Upper lobe of left lung (tissue), 6 donors: ENCODE measurements around the gene CMKLR1. TPM values are rescaled to one million over a fixed set of nuclear protein-coding genes. Genes with fewer than 3 reads are reported as not detected.

ENCODE experiments used
- ATAC-seq, 2 donors: fragments of 200-7000 bp; cut with Tn5 transposase; one replicate each; pipeline ENCODE4 v1.9.1; 2022; ENCODE audit warnings: mild to moderate bottlenecking in 2 of 2, moderate library complexity in 2 of 2; ENCODE audit not compliant: low FRiP score in 2 of 2
- DNase-seq, 2 donors: peaks; one replicate each; pipeline ENCODE4 v3.0.0-alpha.2; 2019 to 2020
- H3K27ac ChIP-seq, 4 donors: fragments of 200-600 bp; sonication (generic); one replicate each; pipeline ENCODE4 v1.5.1; 2016 to 2019
- H3K27me3 ChIP-seq, 4 donors: fragments of 200-600 bp; sonication (generic); one replicate each; pipeline ENCODE4 v1.5.1; 2017 to 2019
- H3K36me3 ChIP-seq, 4 donors: fragments of 200-600 bp; sonication (generic); one replicate each; pipeline ENCODE4 v1.5.1; 2016 to 2019
- H3K4me1 ChIP-seq, 4 donors: fragments of 200-600 bp; sonication (generic); one replicate each; pipeline ENCODE4 v1.5.1; 2018 to 2019
- H3K4me3 ChIP-seq, 4 donors: fragments of 200-600 bp; sonication (generic); one replicate each; pipeline ENCODE4 v1.5.1; 2017 to 2019; ENCODE audit warnings: mild to moderate bottlenecking in 2 of 4, moderate library complexity in 1 of 4
- H3K9me3 ChIP-seq, 4 donors: fragments of 200-600 bp; sonication (generic); one replicate each; pipeline ENCODE4 v1.5.1; 2018 to 2019
- EP300 ChIP-seq, 4 donors: sonication (generic); formaldehyde crosslinking; IDR thresholded peaks; one replicate each; pipeline ENCODE4 v1.5.1; 2017; ENCODE audit warnings: antibody characterized with exemption in 4 of 4, control low read depth in 2 of 4
- POLR2A ChIP-seq, 4 donors: fragments of 450-650 bp; IDR thresholded peaks; one replicate each; pipeline ENCODE4 v1.5.1; 2016 to 2017; ENCODE audit warnings: antibody characterized with exemption in 4 of 4, mild to moderate bottlenecking in 2 of 4
- POLR2AphosphoS5 ChIP-seq, 2 donors: sonication (generic); formaldehyde crosslinking; IDR thresholded peaks; one replicate each; pipeline ENCODE4 v1.5.1; 2017; ENCODE audit warnings: antibody characterized with exemption in 2 of 2
- WGBS, 2 donors: methylation state at CpG; one replicate each; pipeline ENCODE4 v1.1.5; 2017 to 2018; 5-methylcytosine and 5-hydroxymethylcytosine counted together
- total RNA-seq, 6 donors: library from RNA; depleted of rRNA in 4 of 6; stranded (reverse); fragments of >200 nt in 4 of 6; gene quantifications; one replicate each; pipeline versions ENCODE4 v1.1.0 to v1.2.1, GENCODE V29; 2016 to 2021
- TF ChIP-seq, protein P1 (sequence below), 6 experiments: fragments of 450-650 bp in 4 of 6; fragments of 200-600 bp in 2 of 6; sonication (generic) in 2 of 6; IDR thresholded peaks; one replicate each; pipeline ENCODE4 v1.5.1; 2016 to 2019; ENCODE audit warnings: antibody characterized with exemption in 6 of 6
- donor health status: DM: no; HTN: no; CAD: no; lungs with moderate emphysema.
- donor health status: DM: no; HTN: yes; CAD: no; lungs with severe emphysema.

CMKLR1 gene
- total RNA-seq, 6 donors from 2014 or later = 7.8 to 40.9 (median 19.9) TPM

DNA sequence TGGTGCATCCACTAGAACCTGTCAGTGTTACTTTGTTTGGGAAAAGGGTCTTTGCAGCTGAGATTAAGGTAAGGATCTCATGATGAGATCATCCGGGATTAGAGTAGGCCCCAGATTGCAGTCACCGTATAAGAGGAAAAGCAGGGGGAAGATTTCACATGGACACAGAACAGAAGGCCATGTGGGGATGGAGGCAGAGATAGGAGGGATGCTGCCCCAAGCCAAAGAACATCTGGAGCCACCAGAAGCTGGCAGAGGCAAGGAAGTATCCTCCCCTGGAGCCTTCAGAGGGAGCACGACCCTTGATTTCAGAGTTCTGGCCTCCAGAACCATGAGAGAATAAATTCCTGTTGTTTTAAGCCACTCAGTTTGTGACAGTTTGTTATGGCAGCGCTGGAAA is 39.6 kb downstream of the CMKLR1 start:
- WGBS, 2 donors = 89% methylated on average over 4 of the region's 4 CpGs
- no peak for ATAC-seq

DNA sequence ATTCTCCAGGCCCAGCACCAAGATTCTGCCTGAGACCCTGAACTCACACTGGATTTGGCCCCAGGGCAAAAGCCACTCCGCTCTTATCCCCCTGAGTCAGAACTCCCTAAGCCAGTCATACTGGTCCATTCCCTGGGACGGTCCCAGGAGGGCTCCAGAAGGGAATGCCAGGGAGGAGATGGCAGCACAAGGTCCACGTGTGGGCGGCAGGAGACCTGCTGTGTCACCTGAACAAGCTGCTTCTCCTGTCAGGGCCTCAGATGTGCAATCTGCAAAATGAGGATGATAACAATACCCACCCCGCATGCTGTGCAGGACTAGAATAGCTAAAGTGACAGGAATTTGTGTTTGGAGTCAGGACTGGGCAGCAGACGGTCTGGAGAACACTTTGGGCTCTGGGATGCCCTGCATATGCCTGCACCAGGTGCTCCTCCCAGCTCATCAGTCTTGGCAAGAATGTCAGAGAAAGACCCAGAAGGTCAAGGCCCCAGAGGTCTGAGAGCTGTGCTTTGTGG is 40.3 kb downstream of the CMKLR1 start:
- peaks cover 32 to 54% (median 51%) of the 10 kb centered on the region in 4 donors for H3K4me1 ChIP-seq
- no peaks in the 10 kb centered on the region for H3K36me3 ChIP-seq
- no peaks in the 10 kb centered on the region for H3K27me3 ChIP-seq
- ATAC-seq (no peak), DNase-seq (no peak)
- H3K4me3 ChIP-seq = no peak overlapping the region
- no peaks in the 10 kb centered on the region for H3K9me3 ChIP-seq
- TF ChIP-seq, protein P1, sequence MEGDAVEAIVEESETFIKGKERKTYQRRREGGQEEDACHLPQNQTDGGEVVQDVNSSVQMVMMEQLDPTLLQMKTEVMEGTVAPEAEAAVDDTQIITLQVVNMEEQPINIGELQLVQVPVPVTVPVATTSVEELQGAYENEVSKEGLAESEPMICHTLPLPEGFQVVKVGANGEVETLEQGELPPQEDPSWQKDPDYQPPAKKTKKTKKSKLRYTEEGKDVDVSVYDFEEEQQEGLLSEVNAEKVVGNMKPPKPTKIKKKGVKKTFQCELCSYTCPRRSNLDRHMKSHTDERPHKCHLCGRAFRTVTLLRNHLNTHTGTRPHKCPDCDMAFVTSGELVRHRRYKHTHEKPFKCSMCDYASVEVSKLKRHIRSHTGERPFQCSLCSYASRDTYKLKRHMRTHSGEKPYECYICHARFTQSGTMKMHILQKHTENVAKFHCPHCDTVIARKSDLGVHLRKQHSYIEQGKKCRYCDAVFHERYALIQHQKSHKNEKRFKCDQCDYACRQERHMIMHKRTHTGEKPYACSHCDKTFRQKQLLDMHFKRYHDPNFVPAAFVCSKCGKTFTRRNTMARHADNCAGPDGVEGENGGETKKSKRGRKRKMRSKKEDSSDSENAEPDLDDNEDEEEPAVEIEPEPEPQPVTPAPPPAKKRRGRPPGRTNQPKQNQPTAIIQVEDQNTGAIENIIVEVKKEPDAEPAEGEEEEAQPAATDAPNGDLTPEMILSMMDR (IDR thresholded peaks at IDR 0.05) = no peak
- no peak for TF ChIP-seq POLR2A (IDR thresholded peaks at IDR 0.05)
- 91 to 97% methylated on average over 4 to 6 of the region's 6 CpGs for WGBS, 2 donors
- peak overlapping the region in 3 of 4 donors; percentile 24 to 48 (median 44) for H3K27ac ChIP-seq

More for the DNA sequence above, 39.6 kb downstream of the CMKLR1 start:
- Histone ChIP-seq H3K4me3 (no peak overlapping the region), H3K4me1 (peaks cover 39 to 61% (median 58%) of the 10 kb centered on the region in 4 donors), H3K27me3 (no peaks in the 10 kb centered on the region), H3K27ac (peak overlapping the region in 3 of 4 donors; percentile 5 to 35 (median 18)), H3K36me3 (no peaks in the 10 kb centered on the region), H3K9me3 (no peaks in the 10 kb centered on the region)
- DNase-seq = no peak
- TF ChIP-seq, protein P1 (IDR thresholded peaks at IDR 0.05) = no peak
- TF ChIP-seq POLR2A (IDR thresholded peaks at IDR 0.05) (no peak), EP300 (IDR thresholded peaks at IDR 0.05) (no peak), POLR2AphosphoS5 (IDR thresholded peaks at IDR 0.05) (no peak)

DNA sequence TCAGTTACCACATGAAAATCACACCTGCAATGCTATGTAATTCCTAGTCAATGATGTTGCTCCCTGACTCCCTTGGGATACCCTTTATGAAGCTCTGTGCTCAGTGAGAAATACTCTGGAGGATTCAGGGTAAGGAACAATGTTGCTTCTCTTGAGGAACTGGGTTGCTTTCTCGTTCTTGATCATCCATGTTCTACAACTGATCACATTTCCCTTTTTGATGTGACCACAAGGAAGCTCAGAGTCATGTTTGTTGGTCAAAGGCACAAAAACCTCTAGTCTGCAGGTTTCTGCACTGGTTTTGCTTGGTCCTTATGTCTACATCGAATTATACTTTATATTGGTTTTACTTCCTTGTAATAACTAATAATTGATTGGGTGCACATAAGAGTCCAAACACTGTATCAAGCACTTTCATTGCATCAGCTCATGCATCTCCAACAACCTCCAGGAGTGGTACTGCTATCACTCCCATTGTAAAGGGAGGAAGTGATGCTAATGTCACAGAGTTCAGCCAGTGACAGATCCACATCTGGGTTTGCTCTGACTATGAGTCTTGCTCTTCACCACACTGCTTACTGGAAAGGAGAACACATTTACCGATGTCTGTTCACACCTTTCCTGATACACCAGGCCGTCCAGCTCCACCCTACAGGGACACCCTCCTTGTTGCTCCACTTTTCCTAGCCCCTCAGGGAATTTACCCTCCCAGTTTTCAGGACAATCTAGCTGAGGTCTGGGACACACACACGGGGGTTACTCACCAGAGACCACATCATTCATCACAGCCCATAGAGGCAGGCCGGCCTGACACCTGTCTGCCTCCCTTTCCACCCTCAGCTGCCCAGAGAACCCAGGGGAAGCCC is 41.0 kb downstream of the CMKLR1 start:
- peak overlapping the region; percentile 24 to 48 (median 38) for H3K27ac ChIP-seq
- H3K27me3 ChIP-seq = no peaks in the 10 kb centered on the region
- H3K4me1 ChIP-seq = peaks cover 25 to 47% (median 44%) of the 10 kb centered on the region in 4 donors
- DNase-seq (no peak), ATAC-seq (no peak)
- no peaks in the 10 kb centered on the region for H3K9me3 ChIP-seq
- 82 to 86% methylated on average over 6 of the region's 6 CpGs for WGBS, 2 donors
- H3K4me3 ChIP-seq = no peak overlapping the region
- H3K36me3 ChIP-seq = no peaks in the 10 kb centered on the region
- no peak for TF ChIP-seq POLR2AphosphoS5 (IDR thresholded peaks at IDR 0.05)
- no peak for TF ChIP-seq POLR2A (IDR thresholded peaks at IDR 0.05)
- TF ChIP-seq, protein P1 (IDR thresholded peaks at IDR 0.05) = no peak
- TF ChIP-seq EP300 (IDR thresholded peaks at IDR 0.05) = no peak

DNA sequence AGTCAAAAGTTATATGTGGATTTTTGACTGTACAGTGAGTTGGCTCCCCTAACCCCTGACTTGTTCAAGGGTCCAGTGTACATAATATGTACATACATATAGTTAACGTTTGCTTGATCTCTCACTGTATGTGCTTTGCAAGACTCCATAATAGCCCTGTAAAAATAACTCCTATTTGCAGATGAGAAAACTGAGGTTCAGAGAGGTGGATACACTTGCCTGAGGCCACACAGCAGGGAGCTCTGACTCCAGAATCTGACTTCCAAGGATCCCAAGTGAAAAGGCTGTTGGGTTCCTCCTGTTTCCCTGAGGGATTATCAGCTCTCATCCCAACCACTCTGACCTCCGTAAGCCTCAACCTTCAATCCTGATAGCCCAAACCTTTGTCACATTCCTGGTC is 41.7 kb downstream of the CMKLR1 start:
- 76 to 87% methylated on average over 2 of the region's 2 CpGs for WGBS, 2 donors
- DNase-seq (no peak), ATAC-seq (no peak)
- H3K27me3 ChIP-seq = no peaks in the 10 kb centered on the region
- H3K4me3 ChIP-seq = no peak overlapping the region
- H3K36me3 ChIP-seq = peaks cover 0 to 5% (median under 1%) of the 10 kb centered on the region in 4 donors
- peak overlapping the region in 2 of 4 donors; percentile 31 to 36 for H3K27ac ChIP-seq
- H3K4me1 ChIP-seq = peaks cover 19 to 40% (median 37%) of the 10 kb centered on the region in 4 donors
- TF ChIP-seq, protein P1 (IDR thresholded peaks at IDR 0.05) = no peak
- no peak for TF ChIP-seq POLR2AphosphoS5 (IDR thresholded peaks at IDR 0.05)
- TF ChIP-seq POLR2A (IDR thresholded peaks at IDR 0.05) = no peak
- TF ChIP-seq EP300 (IDR thresholded peaks at IDR 0.05) = no peak
- no peaks in the 10 kb centered on the region for H3K9me3 ChIP-seq
